Posterior cingulate gyrus (tissue), 11 donors: ENCODE measurements around the gene PKP1.

ENCODE experiments used
- DNase-seq, 10 donors: peaks; one replicate each; pipeline versions ENCODE4 v3.0.0 to v3.0.0-alpha.2; 2020 to 2021; ENCODE audit warnings: mixed read lengths in 3 of 10
- intact Hi-C: fragments of 100-400 bp; cut with DNase I; formaldehyde crosslinking; loops from one replicate; pipeline ENCODE4 v1.15.1; 2023

PKP1 gene

GRCh38 chr1:201276891-201277290, 6.4 kb upstream of the PKP1 start:
- no peak for DNase-seq
- intact Hi-C loops = no loop called here

- DNase-seq = no peak
- intact Hi-C loops = no loop called here
These were observed 5.9 kb upstream of the PKP1 start for GRCh38 chr1:201277441-201277840.

GRCh38 chr1:201279313-201279712, 4.0 kb upstream of the PKP1 start:
- peak in 1 of 10 donors; percentile 47 for DNase-seq
- intact Hi-C loops = no loop called here

- intact Hi-C loops = no loop called here
- peak in 1 of 10 donors; percentile 74 for DNase-seq
These were observed 2.4 kb upstream of the PKP1 start for GRCh38 chr1:201280884-201281283.

GRCh38 chr1:201281573-201281972, 1.7 kb upstream of the PKP1 start:
- intact Hi-C loops = no loop called here
- no peak for DNase-seq

GRCh38 chr1:201282216-201282615, 1.1 kb upstream of the PKP1 start:
- intact Hi-C loops = no loop called here
- peak in 1 of 10 donors; percentile 45 for DNase-seq

GRCh38 chr1:201283836-201284553, 689 bp downstream of the PKP1 start:
- peak in 1 of 10 donors; percentile 75 for DNase-seq
- intact Hi-C loops = no loop called here

- intact Hi-C loops = no loop called here
- peak in 1 of 10 donors; percentile 59 for DNase-seq
These were observed 1.3 kb downstream of the PKP1 start for GRCh38 chr1:201284636-201285035.

- DNase-seq = peak in 1 of 10 donors; percentile 35
- intact Hi-C loops = no loop called here
These were observed 2.5 kb downstream of the PKP1 start for GRCh38 chr1:201285846-201286245.

GRCh38 chr1:201286445-201286844, 3.1 kb downstream of the PKP1 start:
- peak in 1 of 10 donors; percentile 38 for DNase-seq
- intact Hi-C loops = no loop called here

GRCh38 chr1:201288007-201288406, 4.7 kb downstream of the PKP1 start:
- DNase-seq = peak in 1 of 10 donors; percentile 40
- intact Hi-C loops = no loop called here

GRCh38 chr1:201288765-201289164, 5.5 kb downstream of the PKP1 start:
- DNase-seq = peak in 1 of 10 donors; percentile 43
- intact Hi-C loops = no loop called here

GRCh38 chr1:201290551-201290950, 7.2 kb downstream of the PKP1 start:
- intact Hi-C loops = no loop called here
- peak in 1 of 10 donors; percentile 57 for DNase-seq

- intact Hi-C loops = no loop called here
- peak in 1 of 10 donors; percentile 70 for DNase-seq
These were observed 8.6 kb downstream of the PKP1 start for GRCh38 chr1:201291916-201292315.

GRCh38 chr1:201294876-201295275, 11.6 kb downstream of the PKP1 start:
- intact Hi-C loops = no loop called here
- no peak for DNase-seq

GRCh38 chr1:201295346-201295745, 12.0 kb downstream of the PKP1 start:
- DNase-seq = no peak
- intact Hi-C loops = no loop called here

- no peak for DNase-seq
- intact Hi-C loops = no loop called here
These were observed 12.6 kb downstream of the PKP1 start for GRCh38 chr1:201295861-201296260.

GRCh38 chr1:201296352-201296751, 13.0 kb downstream of the PKP1 start:
- intact Hi-C loops = no loop called here
- no peak for DNase-seq

GRCh38 chr1:201298396-201299381, 15.4 kb downstream of the PKP1 start:
- DNase-seq = peak in 2 of 10 donors; percentile 40 to 55
- intact Hi-C loops = no loop called here

GRCh38 chr1:201299968-201300367, 16.7 kb downstream of the PKP1 start:
- intact Hi-C loops = no loop called here
- peak in 1 of 10 donors; percentile 84 for DNase-seq

GRCh38 chr1:201300641-201301040, 17.3 kb downstream of the PKP1 start:
- peak in 1 of 10 donors; percentile 49 for DNase-seq
- intact Hi-C loops = no loop called here
